Measurements from ENCODE around the gene PALD1.

Gene PALD1

DNA sequence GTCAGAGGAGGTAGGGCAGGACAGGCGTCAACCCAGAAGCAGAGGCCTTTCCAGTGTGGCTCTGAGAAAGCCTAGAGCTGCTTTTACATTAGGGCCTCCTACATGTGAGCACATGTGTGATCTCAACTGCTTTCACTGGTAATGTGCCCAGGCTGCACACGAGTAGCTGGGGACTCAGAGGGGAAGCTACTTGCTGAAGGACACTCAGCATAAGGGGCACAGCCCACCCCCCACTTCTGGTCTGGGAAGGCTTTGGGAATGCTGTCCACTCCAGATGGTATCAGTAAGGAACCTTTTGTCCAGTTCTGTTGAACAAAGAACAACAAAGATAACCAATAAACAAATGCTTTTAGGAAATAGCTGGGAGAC lies 105.1 kb downstream of the PALD1 start:
- DNase-seq (ENCODE audit: low read depth, low spot score) = no peak

DNA sequence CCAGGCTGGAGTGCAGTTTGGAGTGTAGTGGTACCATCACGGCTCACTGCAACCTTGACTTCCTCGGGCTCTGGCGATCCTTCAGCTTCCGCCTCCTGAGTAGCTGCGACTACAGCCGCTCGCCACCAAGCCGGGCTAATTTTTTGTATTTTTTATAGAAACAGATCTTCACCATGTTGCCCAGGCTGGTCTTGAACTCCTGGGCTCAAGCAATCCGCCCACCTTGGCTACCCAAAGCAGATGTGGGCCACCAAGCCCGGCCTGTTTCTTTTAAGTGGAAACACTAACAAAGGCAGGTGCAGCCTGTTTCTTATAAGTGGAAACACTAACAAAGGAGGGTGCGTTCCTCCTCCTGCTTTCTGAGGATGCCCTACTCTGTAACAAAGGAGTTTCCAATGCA lies 105.8 kb downstream of the PALD1 start:
- H3K27ac ChIP-seq = no peak overlapping the region
- DNase-seq (ENCODE audit: low read depth, low spot score) = no peak

More for the DNA sequence above, 105.1 kb downstream of the PALD1 start:
- H3K27ac ChIP-seq = no peak overlapping the region

DNA sequence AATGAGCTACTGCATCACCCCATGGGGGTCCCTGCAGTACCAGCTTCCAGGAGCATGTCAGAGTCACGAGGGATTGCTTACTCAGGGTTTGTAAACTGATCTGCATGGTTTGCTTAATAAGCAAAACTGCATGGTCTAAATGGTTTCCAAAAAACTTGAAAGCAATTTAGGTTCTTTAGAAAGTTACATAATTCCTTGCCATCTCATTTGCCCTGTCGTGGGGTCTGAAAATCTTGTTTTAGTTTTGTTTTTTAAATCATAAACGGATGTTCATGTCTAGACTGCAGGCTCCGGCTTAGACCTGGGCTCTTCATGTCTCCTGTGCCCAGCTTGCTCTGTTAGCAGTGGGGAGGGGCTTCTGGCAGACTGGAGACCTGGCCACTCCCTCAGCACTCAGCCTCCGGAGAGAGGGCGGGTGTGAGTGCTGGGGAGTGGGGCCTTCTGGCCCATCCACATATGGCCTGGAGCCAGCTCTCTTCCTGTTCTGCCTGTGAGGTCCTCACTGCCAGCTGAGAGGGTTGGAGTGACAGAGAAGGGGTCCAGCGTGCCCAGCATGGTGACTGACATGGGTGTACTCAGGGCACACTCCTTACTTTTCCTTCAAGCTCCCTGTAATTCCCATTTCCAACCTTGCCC lies 106.5 kb downstream of the PALD1 start:
- DNase-seq (ENCODE audit: low read depth, low spot score) = no peak
- no peak overlapping the region for H3K27ac ChIP-seq

DNA sequence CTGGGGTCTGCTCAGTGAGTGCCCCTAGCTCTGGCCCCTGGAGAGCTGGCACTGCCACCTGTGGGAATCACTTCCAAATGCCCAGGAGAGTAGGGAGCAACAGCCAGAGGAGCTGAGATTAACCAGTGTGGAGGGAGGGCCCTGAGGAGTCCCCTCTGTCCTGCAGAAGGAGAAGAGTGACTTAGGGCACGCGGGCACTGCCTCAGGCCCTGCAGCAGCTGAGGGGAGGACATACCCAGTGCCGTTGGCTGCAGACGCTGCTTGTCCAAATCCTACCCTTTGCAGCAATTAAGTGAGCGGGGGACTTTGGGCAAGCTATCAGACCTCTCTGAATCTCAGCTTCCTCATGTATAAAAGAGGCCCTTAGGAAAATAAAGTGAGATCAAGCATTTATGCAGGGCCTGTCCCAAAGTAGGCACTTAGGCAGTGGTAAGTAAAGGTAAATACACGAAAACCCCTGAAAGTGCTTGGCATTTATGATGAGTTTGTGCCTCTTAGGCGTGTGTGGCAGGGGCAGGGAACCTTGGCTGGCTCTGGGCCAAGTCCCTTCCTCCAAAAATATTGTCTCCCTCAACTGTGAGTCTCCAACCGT lies 107.1 kb downstream of the PALD1 start:
- H3K27ac ChIP-seq = no peak overlapping the region
- DNase-seq (ENCODE audit: low read depth, low spot score) = no peak

DNA sequence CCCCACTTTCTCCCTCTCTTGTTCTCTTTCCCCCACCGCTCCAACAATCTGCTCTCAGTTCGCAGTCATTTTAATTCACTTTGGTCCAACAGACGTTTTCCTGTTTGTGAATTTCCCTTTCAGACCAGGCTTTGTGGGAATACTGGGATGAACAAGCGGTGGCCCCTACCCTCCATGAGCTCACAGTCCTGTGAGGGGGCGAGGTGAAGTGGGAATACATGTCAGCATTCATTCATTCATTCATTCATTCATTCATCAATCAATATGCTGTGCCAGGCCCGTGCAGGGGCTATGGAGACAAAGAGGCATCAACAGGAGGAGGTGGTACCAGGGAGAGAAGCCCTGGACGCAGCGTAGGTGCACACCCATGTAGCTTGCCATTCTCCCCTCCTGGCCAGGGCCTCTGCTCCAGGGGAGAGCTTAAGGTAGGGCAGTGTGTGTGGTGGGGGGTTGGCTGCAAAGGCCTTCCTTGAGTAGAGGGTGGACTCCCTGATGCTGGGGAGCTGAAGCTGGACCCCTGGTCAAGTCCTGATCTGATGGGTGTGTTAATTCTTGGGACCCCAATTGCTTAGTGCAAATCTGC lies 107.9 kb downstream of the PALD1 start:
- H3K27ac ChIP-seq = no peak overlapping the region
- DNase-seq (ENCODE audit: low read depth, low spot score) = no peak

DNA sequence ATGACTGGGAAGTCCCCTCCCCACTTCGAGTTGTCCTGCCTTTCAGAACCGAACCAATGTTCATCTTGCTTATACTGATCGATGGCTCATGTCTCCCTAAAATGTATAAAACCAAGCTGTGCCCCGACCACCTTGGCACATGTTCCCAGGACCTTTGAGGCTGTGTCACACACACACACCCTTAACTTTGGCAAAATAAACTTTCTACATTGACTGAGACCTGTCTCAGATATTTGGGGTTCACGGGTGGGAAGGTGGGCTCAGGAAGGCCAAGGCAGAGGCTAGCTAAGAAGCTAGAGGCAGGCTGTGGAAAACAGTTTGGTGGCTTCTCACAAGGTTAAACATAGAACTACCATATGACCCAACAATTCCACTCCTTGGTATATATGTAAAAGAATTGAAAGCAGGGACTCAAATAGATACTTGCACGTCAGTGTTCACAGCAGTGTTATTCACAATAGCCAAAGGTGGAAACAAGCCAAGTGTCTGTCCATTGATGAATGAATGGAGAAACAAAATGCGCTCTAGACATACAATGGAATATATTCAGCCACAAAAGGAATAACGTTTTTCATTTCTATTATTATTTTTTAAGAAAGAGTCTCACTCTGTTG lies 108.6 kb downstream of the PALD1 start:
- no peak for DNase-seq (ENCODE audit: low read depth, low spot score)

DNA sequence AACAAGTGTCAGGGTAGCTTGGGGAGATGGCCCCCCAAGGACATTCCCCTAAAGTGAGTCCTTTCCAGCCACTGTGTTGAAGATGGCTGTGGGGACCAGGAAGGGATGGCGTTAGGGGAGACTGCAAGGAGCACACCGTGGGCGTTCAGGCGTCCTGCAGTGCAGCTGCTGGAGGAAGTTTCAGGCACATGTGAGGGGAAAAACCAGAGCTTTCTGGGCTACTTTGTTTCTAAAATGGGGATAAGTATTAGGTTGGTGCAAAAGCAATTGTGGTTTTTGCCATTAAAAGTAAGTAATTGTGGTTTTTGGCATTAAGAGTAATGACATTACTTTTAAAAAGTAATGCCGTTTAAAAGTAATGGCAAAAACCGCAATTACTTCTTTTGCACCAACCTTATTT lies 109.7 kb downstream of the PALD1 start:
- H3K27ac ChIP-seq = no peak overlapping the region
- no peak for DNase-seq (ENCODE audit: low read depth, low spot score)

More for the DNA sequence above, 108.6 kb downstream of the PALD1 start:
- no peak overlapping the region for H3K27ac ChIP-seq

DNA sequence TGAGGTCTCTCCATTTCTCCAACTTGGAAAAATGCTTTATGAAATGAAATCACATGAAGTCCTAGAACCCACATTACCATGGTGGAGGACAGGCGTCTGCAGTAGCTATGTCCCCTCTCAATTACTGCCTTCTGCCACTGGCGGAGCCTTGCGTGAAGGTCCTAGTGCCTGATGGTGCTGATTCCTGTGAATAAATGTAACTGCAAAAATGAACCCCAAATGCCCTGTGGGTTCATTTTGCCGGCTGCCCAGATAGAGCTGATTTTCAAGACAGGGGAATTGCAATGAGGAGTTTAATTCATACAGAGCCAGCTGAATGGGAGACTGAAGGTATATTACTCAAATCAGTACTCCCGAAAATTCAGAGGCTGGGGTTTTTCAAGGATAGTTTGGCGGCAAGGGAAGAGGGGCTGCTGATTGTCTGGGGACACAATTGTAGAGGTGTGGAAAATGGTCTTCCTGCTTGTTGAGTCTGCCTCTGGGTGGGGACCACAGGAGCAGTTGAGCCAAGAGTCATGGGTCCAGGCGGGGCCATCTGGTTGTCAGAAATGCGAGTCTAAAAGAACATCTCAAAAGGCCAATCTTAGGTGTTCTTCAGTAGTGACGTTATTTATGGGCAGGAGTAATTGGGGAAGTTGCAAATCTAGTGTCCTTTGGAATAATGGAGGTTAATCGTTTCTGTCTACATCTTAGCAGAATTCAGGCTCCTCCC lies 110.4 kb downstream of the PALD1 start:
- H3K27ac ChIP-seq = no peak overlapping the region
- DNase-seq (ENCODE audit: low read depth, low spot score) = no peak

DNA sequence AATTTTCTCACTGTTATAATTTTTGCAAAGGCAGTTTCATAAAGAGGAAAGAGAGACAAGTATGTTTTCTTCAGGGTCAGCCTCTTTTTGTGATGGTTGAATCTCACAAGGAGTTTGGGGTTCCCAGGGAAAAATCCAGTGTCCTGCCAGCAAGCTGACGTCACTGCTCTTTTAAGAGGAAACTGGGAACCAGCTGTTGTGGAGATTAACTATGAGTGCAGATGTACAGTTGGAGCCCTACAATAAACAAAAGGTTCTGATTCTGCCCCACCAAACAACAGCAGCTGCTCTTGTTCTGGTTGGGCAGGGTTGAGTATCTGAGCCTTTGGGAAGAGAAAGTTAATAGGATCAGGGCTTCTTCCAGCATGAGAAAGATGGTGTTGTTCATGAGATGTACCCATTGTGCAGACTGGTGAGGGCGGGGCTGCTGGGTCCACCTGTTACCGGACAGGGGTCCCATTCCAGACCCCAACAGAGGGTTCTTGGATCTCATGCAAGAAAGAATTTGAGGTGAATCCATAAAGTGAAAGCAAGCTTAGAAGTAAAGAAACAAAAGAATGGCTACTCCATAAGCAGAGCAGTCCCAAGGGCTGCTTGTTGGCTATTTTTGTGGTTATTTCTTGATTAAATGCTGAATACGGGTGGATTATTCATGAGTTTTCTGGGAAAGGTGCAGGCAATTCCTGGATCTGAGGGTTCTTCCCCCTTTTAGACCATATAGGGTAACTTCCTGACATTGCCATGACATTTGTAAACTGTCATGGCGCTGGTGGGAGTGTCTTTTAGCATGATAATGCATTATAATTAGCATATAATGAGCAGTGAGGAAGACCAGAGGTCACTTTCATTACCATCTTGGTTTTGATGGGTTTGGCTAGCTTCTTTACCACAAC lies 111.4 kb downstream of the PALD1 start:
- no peak for DNase-seq (ENCODE audit: low read depth, low spot score)
- no peak overlapping the region for H3K27ac ChIP-seq

DNA sequence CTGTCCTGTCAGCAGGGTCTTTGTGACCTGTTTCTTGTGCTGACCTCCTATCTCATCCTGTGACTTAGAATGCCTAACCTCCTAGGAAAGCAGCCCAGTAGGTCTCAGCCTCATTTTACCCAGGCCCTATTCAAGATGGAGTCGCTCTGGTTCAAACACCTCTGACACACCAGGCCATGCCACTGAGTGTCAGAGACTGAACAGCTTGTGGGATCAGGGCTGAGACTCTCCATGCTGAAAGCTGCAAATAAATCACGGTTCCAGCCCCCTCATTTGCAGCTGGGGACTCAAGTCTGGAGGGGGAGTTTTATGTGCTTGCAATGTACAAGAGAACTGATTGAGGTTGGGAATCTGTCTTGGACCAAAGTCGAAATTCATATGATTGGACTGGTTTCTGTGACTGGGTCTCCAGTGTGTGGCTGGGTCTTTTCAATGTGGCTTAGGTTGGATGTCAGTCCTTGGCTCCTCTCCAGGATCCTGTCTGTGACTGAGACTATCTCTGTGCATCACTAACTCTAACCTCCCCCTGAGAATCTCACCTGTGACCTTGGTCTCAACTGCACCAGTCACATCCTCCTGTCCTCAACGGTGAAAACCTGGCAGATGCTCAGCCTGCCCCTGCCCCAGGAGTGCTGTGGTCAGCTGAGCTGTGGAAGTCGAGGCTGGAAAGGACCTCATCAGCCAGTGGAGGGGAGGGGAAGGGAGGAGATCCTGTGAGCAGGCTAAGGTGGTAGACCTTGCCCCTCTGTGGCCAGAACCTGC lies 112.3 kb downstream of the PALD1 start:
- DNase-seq (ENCODE audit: low read depth, low spot score) = no peak
- no peak overlapping the region for H3K27ac ChIP-seq

DNA sequence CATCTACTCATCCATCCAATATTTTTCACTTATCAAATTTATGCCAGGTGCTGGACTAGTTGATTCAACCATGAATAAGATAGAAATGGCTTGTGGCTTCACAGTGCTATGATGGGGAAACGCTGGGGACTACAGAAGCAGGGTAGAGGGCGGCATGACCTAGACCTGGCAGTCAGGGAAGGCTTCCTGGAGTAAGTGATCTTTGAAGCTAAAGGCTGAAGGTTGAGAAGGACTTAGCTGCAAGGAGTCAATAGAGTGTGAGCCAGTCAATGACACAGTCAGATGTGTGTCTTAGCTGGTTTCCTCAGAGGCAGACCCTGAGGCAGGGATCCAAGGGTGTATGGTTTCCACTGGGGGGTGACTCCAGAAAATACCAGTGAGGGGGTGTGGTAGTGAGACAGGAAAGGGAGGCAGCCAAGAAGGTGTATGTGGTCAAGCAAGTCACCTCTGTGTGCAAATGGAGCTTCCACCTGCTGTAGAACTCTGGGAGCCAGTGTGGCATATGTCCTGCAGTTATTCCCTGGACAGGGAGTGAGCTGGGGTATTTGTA lies 113.7 kb downstream of the PALD1 start:
- no peak for DNase-seq (ENCODE audit: low read depth, low spot score)

DNA sequence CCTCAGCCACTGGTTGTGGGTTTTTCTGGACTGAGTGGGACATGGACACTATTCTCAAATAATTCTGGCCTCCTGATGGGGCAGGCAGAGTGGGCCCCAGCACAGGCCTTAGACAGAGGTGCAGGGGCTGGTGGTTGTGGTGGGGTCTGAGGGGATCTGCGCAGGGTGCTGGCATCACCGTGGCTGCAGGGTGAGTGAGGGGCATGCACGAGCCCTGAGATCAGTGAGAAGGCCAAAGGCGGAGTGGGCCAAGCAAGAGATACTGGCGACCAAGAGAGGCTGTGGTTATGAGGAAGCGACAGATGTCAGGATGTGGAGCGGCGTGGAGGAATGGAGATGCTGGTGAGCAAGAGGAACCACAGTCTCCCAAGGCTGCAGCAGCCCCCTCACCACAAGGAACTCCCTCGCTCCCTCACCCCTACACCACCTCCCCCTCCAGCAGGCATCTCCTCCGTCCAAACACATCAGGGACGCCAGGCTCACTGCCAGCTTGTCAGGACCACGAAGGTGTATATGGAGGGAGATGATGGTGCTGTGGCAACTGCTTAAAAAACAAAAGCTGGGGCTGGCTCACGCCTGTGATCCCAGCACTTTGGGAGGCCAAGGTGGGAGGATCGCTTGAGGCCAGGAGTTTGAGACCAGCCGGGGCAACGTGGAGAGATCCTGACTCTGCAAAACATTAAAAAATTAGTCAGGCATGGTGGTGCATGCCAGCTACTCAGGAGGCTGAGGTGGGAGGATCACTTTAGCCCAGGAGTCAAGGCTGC lies 114.4 kb downstream of the PALD1 start:
- DNase-seq (ENCODE audit: low read depth, low spot score) = no peak
- no peak overlapping the region for H3K27ac ChIP-seq

More for the DNA sequence above, 113.7 kb downstream of the PALD1 start:
- no peak overlapping the region for H3K27ac ChIP-seq

DNA sequence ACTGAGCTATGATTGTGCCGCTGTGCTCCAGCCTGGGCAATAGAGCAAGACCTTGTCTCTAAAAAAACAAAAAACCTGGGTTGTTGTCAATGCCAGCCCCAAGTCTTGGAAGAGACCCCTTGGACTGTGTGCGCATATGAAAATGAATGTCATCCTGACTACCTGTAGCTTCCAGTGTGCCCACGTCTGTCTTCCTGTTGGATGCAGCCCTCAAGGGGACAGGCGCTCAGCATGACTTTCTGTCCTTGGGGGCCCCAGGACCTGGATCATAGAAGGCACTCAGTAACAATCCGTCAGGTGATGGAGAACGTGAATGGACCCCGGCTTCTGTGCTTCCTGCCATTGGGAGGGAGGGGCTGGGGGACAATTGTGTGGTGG lies 114.9 kb downstream of the PALD1 start:
- no peak for DNase-seq (ENCODE audit: low read depth, low spot score)
- no peak overlapping the region for H3K27ac ChIP-seq

DNA sequence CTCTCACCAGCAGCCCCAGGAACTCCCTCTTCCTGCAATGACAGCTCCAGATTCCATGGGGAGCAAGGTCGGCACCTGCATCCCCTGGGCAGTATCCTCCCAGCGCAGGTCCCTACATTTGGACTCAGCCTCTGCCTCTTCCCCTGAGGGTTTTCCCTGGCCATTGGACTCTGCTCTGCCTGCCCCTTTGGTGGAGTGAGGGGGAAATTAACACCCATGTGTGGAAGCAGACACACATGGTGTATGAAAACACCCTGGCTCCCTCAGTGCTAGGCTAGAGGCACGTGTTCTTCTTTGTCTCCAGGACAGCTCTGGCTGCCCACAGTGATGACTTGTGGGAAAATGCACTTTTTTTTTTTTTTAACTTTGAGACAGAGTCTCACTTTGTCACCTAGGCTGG lies 115.6 kb downstream of the PALD1 start:
- DNase-seq (ENCODE audit: low read depth, low spot score) = no peak
- H3K27ac ChIP-seq = no peak overlapping the region

DNA sequence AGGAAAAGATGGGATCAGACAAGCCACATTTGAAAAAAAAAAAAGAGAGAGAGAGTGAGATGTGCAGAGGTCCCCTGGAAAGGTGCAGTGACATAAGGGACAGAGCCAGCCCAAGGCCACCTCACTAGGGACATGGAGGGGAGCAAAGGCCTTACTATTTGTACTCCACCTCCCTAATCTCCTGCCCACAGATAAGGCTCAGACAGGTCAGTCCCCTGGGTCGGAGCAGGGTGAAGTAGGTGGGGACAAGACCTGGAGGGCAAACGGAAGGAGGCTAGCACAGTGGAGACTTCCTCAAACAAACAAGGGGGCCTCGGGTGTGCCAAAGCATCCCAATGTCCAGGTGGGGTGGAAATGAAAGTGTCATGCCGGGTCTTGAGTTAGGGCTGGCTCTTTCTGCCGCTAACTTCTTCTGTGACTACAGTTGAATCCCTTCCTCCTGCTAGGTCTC lies 117.0 kb downstream of the PALD1 start:
- DNase-seq (ENCODE audit: low read depth, low spot score) = no peak
- H3K27ac ChIP-seq = no peak overlapping the region

DNA sequence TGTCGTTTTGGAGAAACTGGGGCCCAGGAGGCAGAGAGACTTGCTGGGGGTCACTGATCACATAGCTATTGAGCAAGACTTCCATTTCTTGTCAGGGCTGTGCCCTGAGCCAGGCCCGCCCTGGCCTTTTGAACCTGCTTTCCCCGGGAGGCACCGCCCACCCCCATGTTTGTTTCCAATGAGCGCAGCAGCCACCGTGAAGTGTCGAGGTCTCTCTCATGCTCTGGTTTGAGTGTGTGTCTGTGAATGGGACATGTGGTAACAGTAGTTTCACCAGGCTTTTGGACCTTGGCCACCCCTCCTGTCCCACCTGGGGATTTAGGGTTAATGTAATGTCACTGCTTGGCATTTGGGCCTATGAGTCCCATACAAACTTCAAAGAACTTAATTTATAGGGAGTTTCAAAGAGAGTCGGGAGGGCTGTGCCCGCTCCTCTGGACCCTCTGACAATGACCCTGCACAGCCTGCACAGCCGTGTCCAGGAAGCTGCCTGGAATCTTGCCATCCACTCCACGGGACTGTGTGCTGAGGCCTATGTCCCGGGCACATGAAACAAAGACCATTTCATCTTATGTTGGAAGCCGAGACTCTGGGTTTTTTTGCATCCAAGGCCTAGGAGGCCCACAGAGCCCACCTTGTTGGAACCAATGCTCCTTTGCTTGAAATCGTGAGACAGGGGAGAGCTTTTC lies 117.7 kb downstream of the PALD1 start:
- no peak for DNase-seq (ENCODE audit: low read depth, low spot score)
- no peak overlapping the region for H3K27ac ChIP-seq
